ENCODE measurements around the gene KHDC4. TPM values are rescaled to one million over a fixed set of nuclear protein-coding genes. Genes with fewer than 3 reads are reported as not detected.

Gene KHDC4
- polyA plus RNA-seq (ENCODE audit: insufficient read length) = 38.0 TPM

DNA sequence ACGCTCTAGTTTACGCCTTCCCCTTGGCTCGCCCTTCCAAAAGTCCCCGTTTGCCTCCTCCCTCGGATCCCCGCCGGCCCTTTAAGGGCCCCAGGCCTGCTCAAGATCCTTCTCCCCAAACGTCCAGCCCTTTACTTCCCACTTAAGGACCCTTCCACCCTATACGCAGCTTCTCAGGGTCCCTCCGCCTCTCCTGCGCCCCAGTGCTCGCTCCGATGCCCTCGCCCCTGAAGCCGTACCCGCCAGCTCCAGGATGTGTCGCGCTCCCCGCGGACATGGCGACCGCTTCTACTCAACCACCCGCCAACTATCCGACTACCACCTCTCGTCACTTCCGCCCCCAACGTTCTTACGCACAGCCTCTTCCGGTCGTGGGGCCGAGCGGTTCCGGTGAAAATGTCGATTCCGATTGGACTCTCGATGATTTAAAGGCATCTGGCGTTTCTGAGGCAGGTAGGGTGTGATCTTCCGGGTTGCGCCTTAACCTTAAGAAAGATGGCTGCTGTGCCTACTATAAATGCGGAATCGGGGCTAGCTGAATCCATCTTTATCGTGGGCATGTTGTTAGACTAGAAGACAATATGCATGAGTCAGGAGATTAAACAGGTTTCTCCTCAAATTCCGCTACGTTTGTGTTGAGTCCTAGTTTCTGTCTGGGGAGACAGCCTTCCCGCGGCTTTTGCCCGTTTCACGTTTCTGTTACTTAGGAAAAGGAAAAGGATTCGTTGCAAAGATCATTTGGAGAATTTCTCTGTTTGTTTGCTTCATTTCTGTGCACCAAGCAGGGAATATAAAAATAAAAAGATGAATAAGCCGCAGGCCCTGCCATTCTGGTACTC, at the start of gene KHDC4:
Gene KHDC4 (minus strand): TSS at position 317 of the 839 bp plus-strand sequence. CDS start 40 bp downstream, at position 277.
- DNase-seq (ENCODE audit: low read depth) = peak; percentile 98

- DNase-seq (ENCODE audit: low read depth) = peak; percentile 91
These were observed 49.2 kb upstream of the KHDC4 start for GRCh38 chr1:155983191-155984024.

- no peak for DNase-seq (ENCODE audit: low read depth)
These were observed 47.9 kb upstream of the KHDC4 start for GRCh38 chr1:155982106-155982505.

GRCh38 chr1:155981266-155982088, 47.3 kb upstream of the KHDC4 start:
- DNase-seq (ENCODE audit: low read depth) = no peak

DNA sequence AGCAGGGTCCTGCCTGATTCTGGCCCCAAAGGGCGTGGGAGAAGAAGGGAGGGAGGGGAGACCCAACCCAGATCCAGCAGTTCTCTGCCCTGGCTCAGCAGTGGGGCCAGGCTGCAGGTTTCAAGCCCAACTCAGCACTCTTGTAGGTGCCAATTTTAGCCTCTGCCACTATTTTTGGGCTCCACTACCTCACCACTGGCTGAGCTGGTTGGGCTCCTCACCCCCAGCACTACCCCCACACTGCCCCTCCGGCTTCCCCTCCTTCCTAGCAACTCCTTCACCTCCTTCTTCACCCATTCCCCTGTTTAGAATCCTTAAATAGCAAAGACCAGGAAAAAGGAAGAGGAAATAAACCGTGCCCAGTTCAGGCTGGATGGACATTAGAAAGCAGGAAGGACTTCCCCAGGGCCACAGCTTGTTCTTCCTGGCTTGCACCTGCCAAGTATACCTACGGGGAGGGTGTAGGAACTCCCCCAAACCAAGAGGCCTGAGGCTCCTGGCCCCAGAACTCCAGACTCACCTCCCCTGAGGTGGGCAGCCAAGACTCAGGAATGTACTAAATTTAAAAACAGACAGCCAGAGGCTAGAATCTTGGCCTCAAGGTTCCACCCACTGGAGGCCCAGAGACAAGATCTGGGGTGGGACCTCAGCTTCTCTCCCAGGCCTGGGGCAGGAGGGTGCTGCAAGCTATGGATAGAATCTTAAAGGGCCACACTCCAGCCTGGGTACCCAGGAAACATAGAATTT, 45.6 kb upstream of the KHDC4 start:
- DNase-seq (ENCODE audit: low read depth) = no peak

DNA sequence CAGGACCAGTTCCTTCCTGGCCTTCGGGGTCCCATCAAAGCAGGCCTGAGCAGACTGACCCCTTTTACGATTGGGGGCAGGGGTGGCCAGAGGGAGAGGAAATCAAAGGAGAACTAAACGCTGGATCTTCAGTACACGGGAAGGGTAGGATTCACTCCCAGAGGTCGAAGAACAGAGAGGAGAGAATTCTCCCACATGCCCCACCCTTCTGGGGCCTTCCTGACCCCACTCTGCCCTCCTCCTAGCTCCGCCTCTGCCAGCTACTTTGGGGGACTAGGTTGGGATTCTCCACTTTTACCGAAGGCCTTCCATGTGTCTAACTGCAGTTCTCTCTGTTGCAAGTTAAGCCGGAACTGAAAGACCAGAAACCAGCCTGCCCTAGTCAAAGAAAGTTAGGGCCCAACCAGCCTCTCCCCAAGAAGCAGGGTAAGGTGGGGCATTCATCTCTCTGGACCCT, 44.8 kb upstream of the KHDC4 start:
- DNase-seq (ENCODE audit: low read depth) = no peak

DNA sequence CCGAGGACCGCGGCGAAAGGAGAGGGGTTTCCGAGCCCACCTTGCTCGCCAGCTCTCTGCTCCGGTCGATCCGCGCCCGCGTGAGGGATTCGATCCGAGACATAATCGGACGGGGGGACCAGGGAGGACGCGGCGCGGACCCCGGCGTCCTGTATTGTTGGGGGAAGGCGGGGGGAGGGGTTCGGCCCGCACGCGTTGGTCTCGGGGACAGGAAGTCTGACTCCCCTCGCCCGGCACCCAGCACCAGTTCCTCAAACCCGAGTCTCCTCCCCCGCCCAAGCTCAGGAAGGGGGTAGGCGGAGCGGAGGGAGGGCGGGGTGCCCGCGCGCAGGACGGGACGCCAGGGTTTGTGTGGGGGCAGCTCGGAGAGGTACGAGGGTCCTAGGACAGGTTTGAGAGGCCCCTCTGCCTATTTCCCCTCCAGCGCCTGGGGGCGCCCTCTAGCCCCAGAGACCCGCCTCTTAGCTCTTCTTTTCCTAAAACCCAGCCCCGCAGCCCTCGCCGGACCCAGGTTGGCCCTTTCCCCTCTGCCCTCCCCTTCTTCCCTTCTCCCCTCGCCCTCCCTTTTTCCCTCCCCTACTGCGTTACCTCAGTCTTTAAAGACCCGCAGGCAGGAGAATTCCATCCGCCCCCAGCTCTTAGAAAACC, 44.2 kb upstream of the KHDC4 start, which contains the start of gene ARHGEF2:
Gene ARHGEF2 (minus strand): TSS at position 223 of the 648 bp plus-strand sequence. CDS start 120 bp downstream, at position 103.
- DNase-seq (ENCODE audit: low read depth) = no peak

- DNase-seq (ENCODE audit: low read depth) = no peak
These were observed 43.6 kb upstream of the KHDC4 start for GRCh38 chr1:155977690-155978324.

DNA sequence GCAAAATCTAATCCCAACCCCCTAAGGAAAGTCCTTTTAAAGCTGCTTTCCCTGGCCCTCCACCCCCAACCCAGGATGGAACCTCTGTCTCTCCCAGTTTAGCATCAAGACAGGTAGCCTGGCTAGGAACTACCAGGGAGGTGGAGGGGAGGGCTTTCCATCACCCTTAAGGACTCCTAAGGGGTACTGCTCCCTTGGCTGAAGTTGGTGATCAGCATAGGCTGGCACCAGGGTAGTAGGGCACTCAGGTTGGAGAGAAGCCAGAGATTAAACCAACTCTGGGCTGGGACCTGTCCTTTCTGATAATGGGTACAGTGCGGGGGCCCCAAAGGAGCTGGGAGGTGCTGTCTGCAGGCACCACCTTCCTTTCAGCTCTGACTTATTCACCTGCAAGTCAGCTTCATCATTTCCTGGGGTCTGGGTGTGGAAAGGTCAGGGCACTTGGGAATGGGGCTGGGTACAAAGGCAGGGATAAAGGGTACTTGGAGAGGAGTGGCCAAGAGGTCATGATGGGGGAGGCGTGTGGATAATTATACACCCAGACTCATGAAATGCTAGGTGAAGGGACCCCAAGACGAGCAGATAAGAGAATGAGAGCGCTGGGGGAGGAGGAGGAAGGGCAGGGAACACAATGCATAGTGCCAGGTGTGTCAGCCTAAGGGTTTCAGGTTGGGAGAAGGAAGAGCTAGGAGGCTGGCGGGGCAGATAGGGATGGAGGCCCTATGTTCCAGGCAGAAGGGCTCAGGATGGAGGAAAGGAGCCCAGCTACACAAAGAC, 42.9 kb upstream of the KHDC4 start:
- DNase-seq (ENCODE audit: low read depth) = no peak

GRCh38 chr1:155976062-155976912, 42.1 kb upstream of the KHDC4 start:
- no peak for DNase-seq (ENCODE audit: low read depth)

DNA sequence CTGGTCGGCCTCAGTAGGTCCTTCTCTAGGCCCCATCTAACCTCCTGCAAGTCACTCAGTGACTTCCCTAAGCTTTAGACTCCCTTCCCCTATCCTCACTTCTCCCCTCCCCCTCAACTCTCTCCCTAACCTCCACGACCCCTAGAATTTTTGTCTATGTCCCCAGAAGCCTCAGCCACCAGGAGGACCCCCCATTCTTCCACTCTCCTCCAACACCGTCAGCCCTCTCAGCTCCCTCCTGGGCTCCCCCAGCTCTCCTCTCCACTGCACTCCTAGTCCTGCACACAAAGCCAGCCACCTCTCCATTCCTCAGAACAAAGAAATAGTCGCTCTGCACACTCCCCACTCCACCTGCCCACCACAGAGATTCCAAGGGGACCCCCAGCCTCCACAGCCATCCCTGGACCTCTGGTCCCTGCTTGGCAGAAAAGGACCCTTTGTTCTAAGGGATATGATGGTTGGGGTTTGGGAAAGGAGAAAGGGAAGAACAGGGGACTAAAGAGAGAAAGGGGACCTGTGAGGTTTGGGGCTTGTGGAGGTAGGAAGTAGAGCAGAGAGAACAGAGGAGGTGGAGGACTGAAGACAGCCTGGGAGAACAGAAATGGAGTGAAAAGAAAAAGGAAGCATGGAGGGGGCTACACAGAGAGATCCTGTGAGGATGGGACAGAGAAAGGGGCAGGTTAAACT, 41.3 kb upstream of the KHDC4 start:
- no peak for DNase-seq (ENCODE audit: low read depth)

- no peak for DNase-seq (ENCODE audit: low read depth)
These were observed 40.2 kb upstream of the KHDC4 start for GRCh38 chr1:155974208-155975115.

DNA sequence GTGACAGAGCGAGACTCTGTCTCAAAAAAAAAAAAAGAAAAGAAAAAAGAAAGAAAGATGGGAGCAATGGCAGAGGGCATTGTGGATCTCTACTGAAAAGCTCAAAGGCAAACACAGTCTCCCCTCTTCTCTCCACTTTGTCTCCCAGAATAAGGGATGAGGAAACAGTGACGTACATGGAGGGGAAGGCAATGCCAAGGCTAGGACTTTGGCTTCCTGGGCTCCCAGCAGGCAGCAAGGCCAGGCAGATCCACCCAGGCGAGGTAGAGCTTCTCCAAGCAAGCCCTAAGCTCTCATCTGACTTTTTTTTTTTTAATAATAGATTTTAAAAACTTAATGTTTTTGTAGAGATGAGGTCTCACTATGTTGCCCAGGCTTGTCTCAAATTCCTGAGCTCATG, 39.5 kb upstream of the KHDC4 start:
- no peak for DNase-seq (ENCODE audit: low read depth)

DNA sequence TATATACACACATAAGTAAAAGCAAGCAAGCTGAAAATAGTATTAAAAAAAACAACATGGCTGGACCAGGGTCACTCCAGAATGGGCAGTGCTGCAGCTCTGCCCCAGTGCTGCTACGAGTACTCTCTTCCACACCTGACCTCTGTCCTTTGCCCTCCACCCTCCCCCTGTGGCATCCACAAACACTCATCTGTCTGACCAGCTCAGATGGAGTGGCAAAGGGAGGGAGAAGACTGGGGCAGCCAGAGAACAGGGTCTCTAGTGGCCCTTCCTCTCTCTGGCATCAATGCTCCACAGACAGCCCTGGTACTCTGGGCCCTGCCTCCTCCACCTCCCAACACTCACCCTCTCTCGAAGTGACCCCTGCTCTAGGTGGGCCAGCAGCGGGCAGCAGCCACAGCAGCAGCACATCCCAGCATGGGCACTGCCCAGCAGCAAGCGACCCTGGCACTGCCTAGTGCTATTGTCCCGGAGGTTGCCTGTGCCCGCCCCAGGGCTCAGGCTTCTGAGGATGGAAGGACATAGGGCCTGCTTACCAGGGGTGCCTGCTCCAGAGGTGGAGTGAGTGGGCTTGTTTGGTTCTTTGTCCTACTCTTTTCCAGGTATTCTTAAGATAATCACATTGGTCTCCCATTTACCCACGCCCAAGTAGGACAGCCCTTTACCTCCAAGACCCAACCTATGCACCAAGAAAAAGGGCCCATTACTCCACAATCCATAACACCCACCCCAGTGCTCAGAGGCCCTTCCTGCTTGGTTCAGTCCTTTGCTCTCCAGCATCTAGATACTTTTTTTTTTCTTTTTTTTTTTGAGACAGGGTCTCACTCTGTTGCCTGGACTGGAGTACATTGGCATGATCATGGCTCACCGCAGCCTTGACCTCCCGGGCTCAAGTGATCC, 37.9 kb upstream of the KHDC4 start:
- DNase-seq (ENCODE audit: low read depth) = no peak

DNA sequence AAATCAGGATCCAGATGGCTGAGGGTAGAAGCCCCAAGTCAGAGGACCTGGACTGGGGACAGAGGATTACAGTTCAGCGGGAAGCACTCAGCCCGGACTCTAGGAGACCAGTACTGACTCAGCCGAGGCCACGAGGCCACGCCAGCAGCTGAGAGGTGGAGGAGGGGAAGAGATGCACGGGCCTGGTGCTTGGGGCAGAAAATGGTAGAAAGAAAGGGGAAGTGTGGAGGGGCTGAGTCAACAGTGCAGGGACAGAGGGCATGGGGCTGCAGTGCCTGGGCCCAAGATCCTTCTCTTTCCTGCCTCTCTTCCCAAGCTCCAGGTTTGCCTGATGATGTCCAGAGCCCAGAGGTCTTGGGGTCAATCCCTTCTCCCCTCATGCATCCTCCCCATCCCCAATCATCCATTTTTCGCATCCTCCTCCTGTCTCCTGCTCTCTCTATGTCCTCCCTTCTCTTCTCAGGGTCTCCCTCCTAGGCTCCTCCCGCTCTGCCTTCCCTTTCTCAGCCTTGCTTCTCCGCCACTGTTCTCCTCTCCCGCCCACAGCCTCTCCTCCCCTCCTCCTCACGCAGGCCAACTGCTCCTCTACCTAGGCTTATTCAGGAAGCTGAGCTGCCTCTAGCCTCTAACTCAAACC, 36.4 kb upstream of the KHDC4 start:
- DNase-seq (ENCODE audit: low read depth) = no peak
